Activated naive CD8-positive, alpha-beta T cell (primary cell): ENCODE data around the gene ERICH2.

Source experiments
- H3K27ac Mint-ChIP-seq: one replicate; pipeline ENCODE4 v1.8.0; 2021; ENCODE audit warnings: mixed read lengths
- H3K27me3 Mint-ChIP-seq: one replicate; pipeline ENCODE4 v1.8.0; 2021; ENCODE audit warnings: mixed read lengths
- H3K36me3 Mint-ChIP-seq: one replicate; pipeline ENCODE4 v1.8.0; 2021; ENCODE audit warnings: mixed read lengths
- H3K4me1 Mint-ChIP-seq: one replicate; pipeline ENCODE4 v1.8.0; 2021; ENCODE audit warnings: low read depth, mixed read lengths
- H3K4me3 Mint-ChIP-seq: one replicate; pipeline ENCODE4 v1.8.0; 2021; ENCODE audit warnings: mild to moderate bottlenecking, mixed read lengths
- H3K9me3 Mint-ChIP-seq: one replicate; pipeline ENCODE4 v1.8.0; 2021; ENCODE audit warnings: low read depth, mixed read lengths

Gene ERICH2

DNA sequence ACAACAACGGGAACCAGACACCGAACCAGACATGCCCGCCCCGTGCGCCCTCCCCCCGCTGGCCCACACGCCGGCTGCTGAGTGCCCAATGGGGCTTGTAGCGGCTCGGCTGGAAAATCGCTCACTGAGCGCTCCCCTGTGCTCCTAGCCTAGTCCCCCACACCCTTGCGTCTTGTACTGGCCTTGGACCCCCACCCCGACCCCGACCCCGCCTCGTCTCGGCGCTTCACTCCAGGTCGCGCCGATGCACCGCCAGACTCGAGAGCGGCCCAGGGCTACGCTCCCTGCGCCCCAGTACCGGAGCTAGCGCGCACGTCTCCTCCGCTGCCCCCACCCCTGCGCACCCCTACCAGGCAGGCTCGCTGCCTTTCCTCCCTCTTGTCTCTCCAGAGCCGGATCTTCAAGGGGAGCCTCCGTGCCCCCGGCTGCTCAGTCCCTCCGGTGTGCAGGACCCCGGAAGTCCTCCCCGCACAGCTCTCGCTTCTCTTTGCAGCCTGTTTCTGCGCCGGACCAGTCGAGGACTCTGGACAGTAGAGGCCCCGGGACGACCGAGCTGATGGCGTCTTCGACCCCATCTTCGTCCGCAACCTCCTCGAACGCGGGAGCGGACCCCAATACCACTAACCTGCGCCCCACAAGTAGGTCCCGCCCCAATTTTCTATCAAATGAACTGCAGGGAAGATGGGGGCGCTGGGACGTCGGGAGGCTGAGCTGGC is 48.0 kb downstream of the ERICH2 start:
- peak overlapping the region; percentile 79 for H3K4me3 Mint-ChIP-seq

DNA sequence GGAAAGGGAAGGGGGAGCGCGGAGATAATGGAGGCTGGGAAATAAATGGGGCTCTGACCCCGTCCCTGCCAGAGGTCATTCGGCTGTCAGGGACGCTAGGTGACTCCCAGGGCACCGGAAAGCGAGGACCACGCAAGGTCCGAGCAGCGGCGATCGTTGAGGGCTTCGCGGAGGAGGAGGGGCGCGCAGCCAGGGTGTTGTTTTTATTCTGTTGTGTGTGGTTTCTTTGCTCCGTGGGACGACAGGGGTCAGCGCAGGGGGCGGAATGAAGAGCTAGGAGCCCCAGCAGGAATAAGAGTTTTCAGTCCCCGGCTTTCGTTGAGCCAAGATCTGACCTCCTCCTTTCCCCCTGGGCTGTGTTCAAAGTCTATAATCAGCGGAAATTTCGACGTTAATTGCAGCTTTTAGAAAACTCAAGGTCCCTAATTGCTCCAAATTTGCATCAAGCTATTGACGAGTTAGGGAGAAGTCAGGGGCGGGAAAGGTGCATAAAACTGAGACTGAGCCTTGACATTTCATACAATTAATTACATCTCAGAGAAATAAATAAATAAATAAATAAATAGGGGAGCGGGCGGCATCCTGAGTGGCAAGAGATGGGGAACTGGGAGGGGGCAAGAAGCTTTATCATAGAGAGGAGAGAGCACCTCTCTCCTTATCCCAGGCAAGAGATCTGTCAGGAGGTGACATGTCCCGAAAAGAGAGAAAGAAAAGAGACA is 48.7 kb downstream of the ERICH2 start:
- Mint-ChIP-seq H3K4me3 (peak overlapping the region; percentile 71), H3K27ac (no peak overlapping the region), H3K4me1 (peaks cover 64% of the 10 kb centered on the region), H3K9me3 (no peaks in the 10 kb centered on the region), H3K27me3 (peaks cover 41% of the 10 kb centered on the region), H3K36me3 (no peaks in the 10 kb centered on the region)

More for the DNA sequence above, 48.0 kb downstream of the ERICH2 start:
- H3K27ac Mint-ChIP-seq, result no peak overlapping the region
- peaks cover 48% of the 10 kb centered on the region for H3K27me3 Mint-ChIP-seq
- H3K9me3 Mint-ChIP-seq, result no peaks in the 10 kb centered on the region
- H3K36me3 Mint-ChIP-seq, result no peaks in the 10 kb centered on the region
- H3K4me1 Mint-ChIP-seq, result peaks cover 68% of the 10 kb centered on the region

DNA sequence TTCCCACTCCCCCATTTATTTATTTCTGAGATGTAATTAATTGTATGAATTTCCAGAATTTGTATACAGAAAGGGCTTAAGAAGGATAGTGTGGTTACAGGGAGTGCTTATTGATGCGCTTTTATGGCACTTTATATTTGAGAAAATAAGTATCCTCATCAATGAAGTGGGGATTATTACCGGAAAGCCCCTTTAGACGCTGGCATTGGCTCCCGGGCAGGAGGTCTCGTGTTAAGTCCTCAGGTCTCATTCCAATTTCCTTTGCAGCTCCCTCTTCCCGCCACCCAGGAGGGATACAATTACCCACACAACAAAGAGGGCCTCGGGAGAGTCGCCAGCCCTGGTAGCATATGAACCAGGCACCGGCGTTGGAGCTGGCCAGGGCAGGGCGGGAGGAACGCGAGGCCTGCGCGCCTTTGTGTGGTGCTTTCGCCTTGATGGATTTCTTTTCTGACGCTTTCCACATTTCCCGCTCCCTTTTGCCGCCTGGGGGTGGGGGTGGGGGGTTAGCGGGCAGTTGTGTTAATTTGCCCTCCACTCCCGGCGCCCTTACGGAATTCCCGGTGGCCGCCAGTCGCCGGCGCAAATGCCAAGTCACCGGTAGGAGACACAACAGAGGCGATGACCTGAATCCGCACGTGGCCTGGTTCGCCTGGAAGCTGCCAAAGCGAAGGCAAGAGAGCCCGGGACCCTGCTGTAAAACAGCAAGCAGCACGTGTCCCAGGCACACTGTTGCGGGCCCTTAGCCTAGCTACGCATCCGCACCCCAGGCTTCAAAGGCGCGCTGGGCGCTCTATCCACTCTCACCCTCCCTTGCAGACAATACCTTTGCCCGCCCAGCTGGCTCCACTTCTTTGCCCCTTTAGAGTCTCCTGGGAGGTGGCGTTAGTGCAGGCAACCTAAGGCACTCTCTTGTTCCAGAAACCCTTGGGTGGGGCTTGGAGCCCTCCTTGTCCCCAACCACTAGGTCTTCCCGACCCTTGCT is 49.8 kb downstream of the ERICH2 start:
- Mint-ChIP-seq H3K27me3 (peaks cover 41% of the 10 kb centered on the region), H3K9me3 (no peaks in the 10 kb centered on the region), H3K4me1 (peaks cover 54% of the 10 kb centered on the region), H3K36me3 (no peaks in the 10 kb centered on the region), H3K4me3 (peak overlapping the region; percentile 83), H3K27ac (no peak overlapping the region)

DNA sequence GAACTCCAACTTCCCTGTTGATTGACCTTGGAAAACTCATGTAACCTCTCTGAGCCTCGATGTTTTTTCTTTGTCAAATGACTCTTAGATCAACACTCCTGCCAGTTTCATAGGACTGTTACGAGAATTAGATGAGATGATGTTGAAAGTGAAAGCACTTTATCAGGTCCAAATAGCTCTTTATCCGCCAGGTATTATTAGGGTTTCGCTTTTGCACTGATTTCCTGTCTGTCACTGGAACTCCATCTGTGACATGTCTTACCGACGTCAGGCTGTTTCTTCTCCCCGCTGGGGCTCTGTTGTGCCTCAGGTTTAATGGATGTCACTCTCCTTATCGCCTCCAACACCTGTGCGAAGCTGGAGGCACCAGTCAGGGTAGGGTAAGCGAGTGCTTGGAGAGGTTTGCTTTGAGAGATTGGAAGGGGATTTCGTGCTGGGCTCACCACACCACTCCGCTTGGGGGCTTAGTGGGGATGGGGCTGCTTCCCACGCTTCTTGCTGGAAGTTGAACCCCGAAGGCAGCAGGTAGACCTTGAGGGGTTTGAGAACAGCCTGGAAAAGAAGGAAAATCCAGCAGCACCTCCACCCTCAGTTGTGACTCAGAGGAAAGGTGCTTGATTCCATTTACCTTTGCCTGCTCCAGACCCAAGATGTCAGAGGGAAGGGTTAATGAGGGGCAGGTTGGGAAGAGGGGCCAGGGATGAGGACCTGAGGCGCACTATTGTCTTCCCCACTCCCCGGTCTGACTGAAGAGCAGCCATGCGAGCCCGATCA is 50.8 kb downstream of the ERICH2 start:
- Mint-ChIP-seq H3K27ac (no peak overlapping the region), H3K9me3 (no peaks in the 10 kb centered on the region), H3K27me3 (peaks cover 40% of the 10 kb centered on the region), H3K4me1 (peaks cover 48% of the 10 kb centered on the region), H3K36me3 (no peaks in the 10 kb centered on the region), H3K4me3 (peak overlapping the region; percentile 83)

DNA sequence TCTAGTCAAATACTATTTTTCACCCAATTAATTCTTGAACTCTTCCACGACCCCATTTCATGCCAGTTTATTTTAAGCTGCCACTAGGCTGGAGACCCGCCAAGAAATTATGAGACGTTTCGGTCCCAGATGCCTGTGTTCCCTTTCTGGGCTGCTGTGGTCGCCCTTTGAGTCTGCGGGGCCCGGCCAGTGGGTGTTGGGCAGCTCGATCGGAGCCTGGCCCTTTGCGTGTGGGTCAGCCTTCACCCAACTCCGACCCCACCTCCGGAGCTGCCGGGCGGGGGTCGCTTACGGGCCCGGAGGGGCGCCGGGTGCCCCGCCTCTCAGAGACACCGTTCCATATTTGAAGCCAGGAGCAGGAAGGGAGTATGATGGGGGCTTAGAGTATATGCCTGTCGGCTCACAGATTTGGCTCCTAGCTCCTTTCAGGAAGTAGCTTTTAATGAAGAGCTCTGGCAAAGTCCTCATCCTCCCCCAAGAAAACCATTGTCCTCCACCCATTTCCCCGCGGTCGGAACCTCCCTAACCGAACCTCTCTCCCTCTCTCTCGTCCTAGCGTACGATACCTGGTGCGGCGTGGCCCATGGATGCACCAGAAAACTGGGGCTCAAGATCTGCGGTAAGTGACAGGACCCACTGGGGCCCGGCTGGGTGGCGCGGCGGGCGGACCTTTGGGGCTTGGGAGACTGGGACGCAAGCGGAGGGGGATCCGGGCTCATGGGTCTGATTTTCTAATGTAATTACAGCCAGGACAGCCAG is 51.5 kb downstream of the ERICH2 start:
- H3K4me1 Mint-ChIP-seq, result peaks cover 43% of the 10 kb centered on the region
- H3K9me3 Mint-ChIP-seq, result no peaks in the 10 kb centered on the region
- peak overlapping the region; percentile 83 for H3K4me3 Mint-ChIP-seq
- no peaks in the 10 kb centered on the region for H3K36me3 Mint-ChIP-seq
- peaks cover 41% of the 10 kb centered on the region for H3K27me3 Mint-ChIP-seq
- no peak overlapping the region for H3K27ac Mint-ChIP-seq

DNA sequence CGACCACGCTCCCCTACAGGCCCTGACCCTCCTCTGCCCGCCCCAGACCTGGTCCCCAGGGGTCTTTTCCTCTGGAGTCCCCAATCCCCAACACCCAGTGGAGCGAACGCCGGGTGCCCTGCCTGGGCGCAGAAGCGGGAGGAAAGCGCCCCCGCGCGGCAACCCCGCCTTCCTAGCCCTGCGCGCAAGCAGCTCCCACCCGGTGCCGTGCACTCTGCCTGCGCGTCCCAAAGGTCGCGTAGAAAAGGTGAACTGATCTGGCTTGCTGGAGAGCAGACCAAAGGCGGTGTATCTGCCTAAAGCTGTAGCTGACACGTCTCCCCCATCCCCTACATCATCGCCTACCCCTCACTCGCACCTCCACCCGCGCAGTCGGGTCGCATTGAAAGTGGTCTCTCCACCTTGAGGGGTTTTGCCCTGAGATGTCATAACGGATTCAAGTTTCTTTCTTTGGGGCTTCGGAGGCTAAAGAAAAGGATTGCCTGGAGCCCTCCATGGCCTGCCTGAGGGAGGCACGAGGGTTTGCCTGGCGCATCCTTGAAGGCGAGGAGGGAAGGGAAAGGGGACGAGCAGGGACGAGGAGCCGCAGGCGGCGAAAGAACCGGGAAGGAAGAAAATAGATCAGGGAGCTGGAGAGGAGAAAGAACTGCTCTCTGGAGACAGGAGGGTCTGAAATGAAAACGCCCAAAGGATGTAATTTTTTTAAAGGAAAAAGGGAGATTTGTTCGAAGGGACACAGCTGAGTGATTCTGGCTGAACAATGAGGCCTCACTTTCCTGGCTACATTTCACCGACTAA is 52.3 kb downstream of the ERICH2 start:
- Mint-ChIP-seq H3K4me1 (peaks cover 41% of the 10 kb centered on the region), H3K36me3 (no peaks in the 10 kb centered on the region), H3K27ac (no peak overlapping the region), H3K27me3 (peaks cover 46% of the 10 kb centered on the region), H3K4me3 (peak overlapping the region; percentile 83), H3K9me3 (no peaks in the 10 kb centered on the region)

DNA sequence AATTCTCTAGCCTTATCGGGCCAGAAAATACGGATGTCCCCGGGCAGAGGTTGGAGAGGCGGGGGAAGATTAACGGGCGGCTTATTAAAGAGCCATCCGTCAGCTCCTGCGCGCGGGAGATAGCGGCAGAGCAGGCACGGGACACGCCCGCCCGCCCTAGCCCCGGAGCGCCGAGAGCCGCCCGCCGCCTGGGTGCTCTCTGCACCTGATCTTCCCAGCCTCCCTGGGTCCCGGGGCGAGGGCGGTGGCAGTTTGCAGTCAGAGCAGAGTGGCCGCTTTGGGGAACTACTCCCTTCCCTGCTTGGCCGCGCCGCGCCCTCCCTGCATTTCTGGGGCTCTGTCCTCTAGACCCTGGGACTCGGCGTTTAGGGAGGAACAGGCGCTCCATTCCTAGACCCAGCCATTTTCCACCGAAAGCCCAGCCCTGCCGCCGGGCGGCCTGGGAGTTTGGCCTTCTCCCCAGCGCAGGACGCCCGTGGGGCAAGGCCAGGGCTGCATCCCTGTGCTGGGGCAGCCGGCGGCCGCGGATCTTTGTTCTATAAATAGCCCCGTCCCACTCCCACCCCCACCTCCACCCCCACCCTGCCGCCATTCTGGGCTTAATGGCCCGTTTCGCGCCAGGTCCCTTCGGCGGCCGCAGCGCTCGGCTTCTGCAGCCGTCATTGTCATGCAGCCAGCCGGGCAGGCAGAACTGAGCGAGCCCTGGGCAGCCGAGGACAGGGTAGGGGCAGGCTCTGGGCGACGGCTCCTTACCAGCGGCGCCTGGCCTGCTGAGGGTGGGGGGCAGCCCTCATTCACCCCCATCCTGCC is 53.1 kb downstream of the ERICH2 start:
- Mint-ChIP-seq H3K27ac (no peak overlapping the region), H3K27me3 (peaks cover 48% of the 10 kb centered on the region), H3K4me3 (peak overlapping the region; percentile 83), H3K9me3 (no peaks in the 10 kb centered on the region), H3K4me1 (peaks cover 38% of the 10 kb centered on the region), H3K36me3 (no peaks in the 10 kb centered on the region)

DNA sequence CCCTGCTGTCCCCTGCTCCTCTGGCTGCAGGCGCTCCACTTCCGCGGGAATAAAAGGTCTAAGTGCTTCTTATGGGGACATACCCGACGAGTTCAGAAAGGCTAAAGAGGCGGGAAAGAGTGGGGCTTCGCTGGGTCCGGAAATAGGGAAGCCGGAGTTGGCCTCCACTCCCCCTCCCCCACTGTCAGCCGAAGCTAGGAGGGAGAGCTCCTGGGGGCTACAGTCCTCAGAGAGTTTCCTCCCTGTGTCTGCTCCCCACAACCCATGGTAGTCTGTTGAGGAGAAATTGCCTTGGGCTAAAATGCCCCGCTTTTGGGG is 53.7 kb downstream of the ERICH2 start:
- Mint-ChIP-seq H3K27me3 (peaks cover 45% of the 10 kb centered on the region), H3K27ac (no peak overlapping the region), H3K4me1 (peaks cover 32% of the 10 kb centered on the region), H3K9me3 (no peaks in the 10 kb centered on the region), H3K4me3 (peak overlapping the region; percentile 20), H3K36me3 (no peaks in the 10 kb centered on the region)

DNA sequence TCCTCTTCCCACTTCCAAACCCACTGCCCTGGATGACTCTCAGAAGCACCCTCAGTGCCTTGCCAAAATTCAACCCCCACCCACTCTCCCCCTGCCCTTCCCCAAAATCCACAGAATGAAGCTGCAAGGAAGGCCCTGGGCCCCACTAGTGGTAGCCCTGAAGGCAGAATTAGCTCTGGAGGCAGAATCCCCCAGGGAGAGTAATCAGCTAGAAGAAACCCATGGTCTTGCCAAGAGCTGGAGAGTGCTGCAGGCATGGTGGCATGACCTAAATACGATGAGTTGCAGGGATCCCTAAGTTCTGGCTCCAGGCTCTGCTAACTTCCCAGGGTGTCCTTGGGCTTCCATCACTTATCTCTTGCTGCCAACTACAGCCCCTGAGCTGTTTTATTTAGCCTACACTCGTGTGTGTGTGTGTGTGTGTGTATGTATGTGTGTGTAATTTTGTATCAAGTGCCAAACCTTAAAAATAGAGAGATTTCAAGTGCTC is 54.4 kb downstream of the ERICH2 start:
- H3K36me3 Mint-ChIP-seq, result no peaks in the 10 kb centered on the region
- peaks cover 44% of the 10 kb centered on the region for H3K27me3 Mint-ChIP-seq
- peaks cover 27% of the 10 kb centered on the region for H3K4me1 Mint-ChIP-seq
- H3K4me3 Mint-ChIP-seq, result peak overlapping the region; percentile 1
- no peaks in the 10 kb centered on the region for H3K9me3 Mint-ChIP-seq
- no peak overlapping the region for H3K27ac Mint-ChIP-seq

DNA sequence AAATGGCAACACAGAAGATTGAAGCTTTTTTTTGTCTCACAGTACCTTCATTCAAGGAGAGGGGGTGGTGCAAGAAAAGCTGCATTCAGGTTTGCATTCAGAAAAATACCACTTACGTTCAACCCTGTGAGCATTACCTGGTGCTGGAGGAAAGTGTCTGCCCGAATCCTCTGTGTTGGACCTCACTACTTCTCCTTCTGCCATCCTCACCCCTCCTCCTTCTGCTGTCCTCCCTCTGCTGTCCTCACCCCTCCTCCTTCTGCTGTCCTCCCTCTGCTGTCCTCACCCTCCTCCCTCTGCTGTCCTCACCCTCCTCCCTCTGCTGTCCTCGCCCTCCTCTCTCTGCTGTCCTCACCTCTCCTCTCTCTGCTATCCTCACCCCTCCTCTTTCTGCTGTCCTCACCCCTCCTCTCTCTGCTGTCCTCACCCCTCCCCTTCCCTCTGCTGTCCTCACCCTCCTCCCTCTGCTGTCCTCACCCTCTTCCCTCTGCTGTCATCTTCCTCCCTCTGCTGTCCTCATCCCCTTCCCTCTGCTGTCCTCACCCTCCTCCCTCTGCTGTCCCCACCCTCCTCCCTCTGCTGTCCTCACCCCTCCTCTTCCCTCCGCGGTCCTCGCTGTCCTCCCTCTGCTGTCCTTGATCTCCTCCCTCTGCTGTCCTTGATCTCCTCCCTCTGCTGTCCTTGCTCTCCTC is 57.8 kb downstream of the ERICH2 start:
- H3K4me1 Mint-ChIP-seq, result no peaks in the 10 kb centered on the region
- H3K27ac Mint-ChIP-seq, result no peak overlapping the region
- H3K27me3 Mint-ChIP-seq, result peaks cover 36% of the 10 kb centered on the region
- H3K4me3 Mint-ChIP-seq, result no peak overlapping the region
- H3K9me3 Mint-ChIP-seq, result no peaks in the 10 kb centered on the region
- no peaks in the 10 kb centered on the region for H3K36me3 Mint-ChIP-seq

DNA sequence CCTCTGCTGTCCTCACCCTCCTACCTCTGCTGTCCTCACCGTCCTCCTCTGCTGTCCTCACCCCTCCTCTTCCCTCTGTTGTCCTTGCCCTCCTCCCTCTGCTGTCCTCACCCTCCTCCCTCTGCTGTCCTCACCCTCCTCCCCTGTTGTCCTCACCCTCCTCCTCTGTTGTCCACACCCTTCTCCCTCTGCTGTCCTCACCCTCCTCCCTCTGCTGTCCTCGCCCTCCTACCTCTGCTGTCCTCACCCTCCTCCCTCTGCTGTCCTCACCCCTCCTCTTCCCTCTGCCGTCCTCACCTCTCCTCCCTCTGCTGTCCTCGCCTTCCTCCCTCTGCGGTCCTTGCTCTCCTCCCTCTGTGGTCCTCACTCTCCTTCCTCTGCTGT is 58.3 kb downstream of the ERICH2 start:
- Mint-ChIP-seq H3K27ac (no peak overlapping the region), H3K4me3 (no peak overlapping the region), H3K27me3 (peaks cover 36% of the 10 kb centered on the region)

DNA sequence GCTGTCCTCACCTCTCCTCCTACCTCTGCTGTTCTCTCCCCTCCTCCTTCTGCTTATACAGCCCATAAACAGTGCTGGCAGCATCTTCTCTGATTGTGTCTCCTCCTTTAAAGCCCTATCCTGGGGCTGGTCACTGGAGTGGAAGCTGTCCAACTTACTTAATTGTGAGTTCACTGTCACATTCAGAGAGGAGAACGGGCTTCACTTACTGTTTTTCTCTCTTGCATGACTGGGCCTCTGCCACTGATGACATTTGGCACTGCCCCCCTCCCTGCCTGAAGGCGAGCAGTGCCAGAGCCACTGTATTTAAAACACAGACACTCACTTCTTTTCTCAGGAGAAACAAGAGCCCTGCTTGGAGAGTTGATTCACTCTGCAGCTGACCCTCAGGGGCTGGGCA is 58.9 kb downstream of the ERICH2 start:
- no peak overlapping the region for H3K4me3 Mint-ChIP-seq
- H3K9me3 Mint-ChIP-seq, result no peaks in the 10 kb centered on the region
- H3K27ac Mint-ChIP-seq, result no peak overlapping the region
- peaks cover 35% of the 10 kb centered on the region for H3K27me3 Mint-ChIP-seq
- no peaks in the 10 kb centered on the region for H3K36me3 Mint-ChIP-seq
- no peaks in the 10 kb centered on the region for H3K4me1 Mint-ChIP-seq

More for the DNA sequence above, 58.3 kb downstream of the ERICH2 start:
- no peaks in the 10 kb centered on the region for H3K4me1 Mint-ChIP-seq
- H3K36me3 Mint-ChIP-seq, result no peaks in the 10 kb centered on the region
- H3K9me3 Mint-ChIP-seq, result no peaks in the 10 kb centered on the region
